ENCODE measurements around the gene SLC16A3. TPM values are rescaled to one million over a fixed set of nuclear protein-coding genes. Genes with fewer than 3 reads are reported as not detected.

SLC16A3 gene
- total and polyA plus RNA-seq, 2 of the 8 experiments (the other 6 are each of a cell fraction or from before 2014, with no cell fraction given) = 3.8 to 8.7 TPM

- TF ChIP-seq, protein P1, sequence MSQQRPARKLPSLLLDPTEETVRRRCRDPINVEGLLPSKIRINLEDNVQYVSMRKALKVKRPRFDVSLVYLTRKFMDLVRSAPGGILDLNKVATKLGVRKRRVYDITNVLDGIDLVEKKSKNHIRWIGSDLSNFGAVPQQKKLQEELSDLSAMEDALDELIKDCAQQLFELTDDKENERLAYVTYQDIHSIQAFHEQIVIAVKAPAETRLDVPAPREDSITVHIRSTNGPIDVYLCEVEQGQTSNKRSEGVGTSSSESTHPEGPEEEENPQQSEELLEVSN (IDR thresholded peaks at IDR 0.05) = peak; percentile 95
- TF ChIP-seq BCL11A (IDR thresholded peaks at IDR 0.05; ENCODE audit: low read depth in 2 of 2, low read length in 2 of 2) = no peak
- no peak for TF ChIP-seq PHF8 (conservative IDR thresholded peaks at IDR 0.05; ENCODE audit: low read depth, low read length)
- TF ChIP-seq CBX5 (IDR thresholded peaks at IDR 0.05; ENCODE audit: low read depth, low read length) = no peak
- 0 out of 2 replicates have a peak, but pooled peaks have one; percentile 55 for TF ChIP-seq YY1 (IDR thresholded peaks at IDR 0.05; ENCODE audit: low read depth, low read length)
- 0 out of 2 replicates have a peak, but pooled peaks have one; percentile 20 for TF ChIP-seq KDM1A (IDR thresholded peaks at IDR 0.05; ENCODE audit: borderline replicate concordance, low read length)
- TF ChIP-seq RXRA (IDR thresholded peaks at IDR 0.05; ENCODE audit: insufficient read depth, low read depth, low read length) = no peak
- TF ChIP-seq ASH2L (IDR thresholded peaks at IDR 0.05; ENCODE audit: low read length) = no peak
- TF ChIP-seq RAD21 (IDR thresholded peaks at IDR 0.05 in 1 of 2, conservative IDR thresholded peaks at IDR 0.05 in 1 of 2; ENCODE audit: low read depth in 2 of 2, low read length in 2 of 2) = no peak
- TF ChIP-seq TAF7 (optimal IDR thresholded peaks at IDR 0.05; ENCODE audit: borderline replicate concordance, low read depth, low read length) = no peak
- TF ChIP-seq RNF2 (IDR thresholded peaks at IDR 0.05; ENCODE audit: borderline replicate concordance, low read depth, low read length, missing control alignments, poor library complexity, severe bottlenecking) = no peak
These were observed 1.9 kb downstream of the SLC16A3 start (continued) for GRCh38 chr17:82230609-82231311.

All from H1 (cell line).